Endothelial cell of umbilical vein (primary cell): ENCODE results near the gene HECW1. TPM values are rescaled to one million over a fixed set of nuclear protein-coding genes. Genes with fewer than 3 reads are reported as not detected.

Experiments
- BruUV-seq: library from RNA; stranded (reverse); fragments of 400-500 nt; replicated peaks from 2 replicates; lab custom pipeline; 2021; lab: Mats Ljungman, UMichigan
- CTCF ChIA-PET: fragments of 300-600, 350-600 bp; sonication (Branson Sonifier 250); formaldehyde crosslinking; loops from one replicate; lab custom pipeline; 2021; ENCODE audit warnings: antibody characterized with exemption, inconsistent platforms; lab: Charles Lee
- POLR2A ChIA-PET: fragments of 300-600, 350-600 bp; sonication (Branson Sonifier 250); formaldehyde crosslinking; loops from one replicate; lab custom pipeline; 2021; ENCODE audit warnings: antibody characterized with exemption, inconsistent platforms; lab: Charles Lee
- DNase-seq: peaks from one replicate; pipeline ENCODE4 v3.0.0-alpha.2; 2011; ENCODE audit warnings: low read depth, low spot score
- FAIRE-seq: peaks from 2 replicates; lab custom pipeline; 2011; peaks lifted over from hg19 to GRCh38; lab: Jason Lieb, UNC
- H2AFZ ChIP-seq: 2 replicates; pipeline ENCODE4 v1.6.0; 2012; ENCODE audit warnings: low read depth, low read length, control low read depth, inconsistent platforms
- H3K27ac ChIP-seq: 2 replicates; pipeline ENCODE4 v1.5.1; 2011; ENCODE audit warnings: low read depth, mild to moderate bottlenecking, control low read depth, low read length, moderate library complexity; ENCODE audit not compliant: insufficient read depth
- H3K27me3 ChIP-seq, 2 experiments: 2 replicates each; pipeline versions ENCODE4 v1.6.0 to v1.6.1; 2011; ENCODE audit warnings: low read length in 2 of 2, mixed read lengths in 1 of 2; ENCODE audit not compliant: control insufficient read depth in 2 of 2, insufficient read depth in 2 of 2
- H3K36me3 ChIP-seq, 2 experiments: 2 replicates in 1 of 2; 3 replicates in 1 of 2; pipeline ENCODE4 v1.5.1; 2011; ENCODE audit warnings: low read length in 2 of 2, mild to moderate bottlenecking in 1 of 2, moderate library complexity in 1 of 2; ENCODE audit not compliant: control insufficient read depth in 2 of 2, insufficient read depth in 2 of 2; ENCODE audit errors: extremely low read depth in 1 of 2
- H3K4me1 ChIP-seq: 3 replicates; pipeline ENCODE4 v1.5.1; 2011; ENCODE audit warnings: mild to moderate bottlenecking, low read length; ENCODE audit not compliant: control insufficient read depth, insufficient read depth; ENCODE audit errors: extremely low read depth
- H3K4me2 ChIP-seq: 2 replicates; pipeline ENCODE4 v1.6.1; 2011; ENCODE audit warnings: low read length, control low read depth, mixed read lengths; ENCODE audit not compliant: insufficient read depth
- H3K4me3 ChIP-seq, 3 experiments: fragments of 200-600 bp in 1 of 3; sonication (generic), shearing (Covaris generic) in 1 of 3; replicated peaks in 1 of 3; 2 replicates each; pipeline ENCODE4 v1.5.1; 2011 to 2016; ENCODE audit warnings: control low read depth in 3 of 3, low read length in 3 of 3, mild to moderate bottlenecking in 2 of 3, inconsistent platforms in 1 of 3, low read depth in 1 of 3, moderate library complexity in 1 of 3; ENCODE audit not compliant: insufficient read depth in 1 of 3
- H3K79me2 ChIP-seq: 2 replicates; pipeline ENCODE4 v1.6.0; 2012; ENCODE audit warnings: low read length, inconsistent platforms; ENCODE audit not compliant: control insufficient read depth, insufficient read depth
- H3K9ac ChIP-seq: replicated peaks from 2 replicates; pipeline ENCODE3; 2011; ENCODE audit warnings: low read length, control low read depth; ENCODE audit not compliant: insufficient read depth; ENCODE audit errors: extremely low read depth
- H3K9me1 ChIP-seq: replicated peaks from 3 replicates; pipeline ENCODE4 v1.6.0; 2011; ENCODE audit warnings: mild to moderate bottlenecking, low read length; ENCODE audit not compliant: control insufficient read depth, insufficient read depth; ENCODE audit errors: extremely low read depth
- H3K9me3 ChIP-seq: replicated peaks from 2 replicates; pipeline ENCODE4 v1.5.1; 2012; ENCODE audit warnings: low read length, inconsistent platforms; ENCODE audit not compliant: control insufficient read depth, insufficient read depth
- H4K20me1 ChIP-seq: replicated peaks from 2 replicates; pipeline ENCODE3; 2011; ENCODE audit warnings: mild to moderate bottlenecking, low read length; ENCODE audit not compliant: control insufficient read depth, insufficient read depth; ENCODE audit errors: extremely low read depth
- EZH2 ChIP-seq: IDR thresholded peaks from 2 replicates; pipeline ENCODE4 v1.6.1; 2012; ENCODE audit warnings: borderline replicate concordance, low read depth, mild to moderate bottlenecking, moderate library complexity, low read length, inconsistent platforms; ENCODE audit not compliant: severe bottlenecking
- FOS ChIP-seq: IDR thresholded peaks from 2 replicates; pipeline ENCODE4 v1.6.1; 2011; ENCODE audit warnings: mild to moderate bottlenecking, low read length, moderate library complexity, borderline replicate concordance; ENCODE audit not compliant: insufficient read depth
- GATA2 ChIP-seq: IDR thresholded peaks from 2 replicates; pipeline ENCODE4 v1.7.0; 2011; ENCODE audit warnings: low read depth, mild to moderate bottlenecking, moderate library complexity, mixed read lengths, low read length; ENCODE audit not compliant: insufficient read length, insufficient read depth
- JUN ChIP-seq: IDR thresholded peaks from 2 replicates; pipeline ENCODE4 v1.6.1; 2011; ENCODE audit warnings: borderline replicate concordance, low read depth; ENCODE audit not compliant: insufficient read length, insufficient read depth
- MYC ChIP-seq: IDR thresholded peaks from one replicate; pipeline ENCODE4 v1.6.1; 2011; ENCODE audit warnings: mild to moderate bottlenecking, low read depth, low read length
- POLR2A ChIP-seq: IDR thresholded peaks from 2 replicates; pipeline ENCODE4 v1.6.1; 2012; ENCODE audit warnings: low read depth, mild to moderate bottlenecking, control low read depth, low read length
- POLR2AphosphoS5 ChIP-seq: IDR thresholded peaks from 2 replicates; pipeline ENCODE4 v1.6.1; 2012; ENCODE audit warnings: low read depth, mild to moderate bottlenecking, control low read depth, low read length, moderate library complexity; ENCODE audit not compliant: insufficient read depth
- dilution Hi-C: fragments of 300-500 bp; cut with MboI; formaldehyde crosslinking; loops from one replicate; pipeline ENCODE4 v1.15.0; 2019; ENCODE audit warnings: low sequenced_read_pairs; ENCODE audit not compliant: extremely low pct_ligation_motif_present
- intact Hi-C: fragments of 100-400 bp; cut with micrococcal nuclease; formaldehyde crosslinking; loops from one replicate; pipeline ENCODE4 v1.10.0; 2022
- polyA plus RNA-seq, 4 experiments: library from polyadenylated mRNA; depleted of rRNA in 3 of 4; stranded (reverse) in 3 of 4; unstranded in 1 of 4; fragments of >200 nt; gene quantifications; 2 replicates each; pipeline versions ENCODE4 v1.2.1 to v1.2.3, GENCODE V29; 2011 to 2012; ENCODE audit warnings: missing spikeins in 1 of 4
- total RNA-seq: library from RNA; stranded (reverse); gene quantifications from 2 replicates; pipeline ENCODE4 v1.2.3, GENCODE V29; 2021
- TF ChIP-seq, protein P1 (sequence below), 2 donors: IDR thresholded peaks; 1 replicate in 1 of 2; 2 replicates in 1 of 2; pipeline ENCODE4 v1.5.1; 2011; ENCODE audit warnings: low read length in 2 of 2, mild to moderate bottlenecking in 2 of 2, moderate library complexity in 2 of 2, control low read depth in 1 of 2, inconsistent platforms in 1 of 2, low read depth in 1 of 2; ENCODE audit not compliant: insufficient read depth in 1 of 2; ENCODE audit errors: extremely low read depth in 1 of 2
- TF ChIP-seq, protein P2 (sequence below): IDR thresholded peaks from 2 replicates; pipeline ENCODE4 v1.6.1; 2011; ENCODE audit not compliant: insufficient read depth, insufficient read length

Gene HECW1
- total and polyA plus RNA-seq, 2 donors (not counting 3 experiments of a cell fraction or from before 2014, with no cell fraction given) = not detected

DNA sequence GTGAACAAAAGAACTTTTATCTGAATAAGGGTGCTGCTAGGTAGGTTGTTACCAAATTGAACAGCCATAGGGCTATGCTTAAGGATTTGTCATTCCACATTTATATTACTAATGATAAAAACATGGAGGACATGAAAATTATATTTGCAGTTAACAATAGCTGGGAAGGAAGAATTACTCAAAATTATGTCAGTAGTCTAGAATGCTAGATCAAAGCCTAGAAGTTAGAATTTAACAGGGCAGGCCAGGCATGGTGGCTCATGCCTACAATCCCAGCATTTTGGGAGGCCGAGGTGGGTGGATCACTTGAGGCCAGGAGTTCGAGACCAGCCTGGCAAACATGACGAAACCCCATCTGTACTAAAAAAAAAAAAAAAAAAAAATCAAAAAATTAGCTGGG, 479.9 kb downstream of the HECW1 start:
- H3K36me3 ChIP-seq = no peaks in the 10 kb centered on the region
- peaks cover 100% of the 10 kb centered on the region for H3K79me2 ChIP-seq
- CTCF ChIA-PET = interaction anchor here (0.6 to 2.4 kb wide), 4 partner anchors 10 to 247 kb away, joined by 3 to 19 read pairs (median 4); partner anchors contain the start of gene STK17A
- TF ChIP-seq JUN = no peak
- H3K4me2 ChIP-seq = no peak overlapping the region
- peaks cover 17% of the 10 kb centered on the region for H3K4me1 ChIP-seq
- dilution Hi-C loops = loop anchor here (25.0 kb wide), 1 partner anchor 120 kb away; no protein-coding TSS in a partner anchor
- no peak overlapping the region for H3K9ac ChIP-seq
- no peak overlapping the region for H3K4me3 ChIP-seq
- no TSS peak for BruUV-seq
- no peaks in the 10 kb centered on the region for H3K9me3 ChIP-seq
- H4K20me1 ChIP-seq = peaks cover 14% of the 10 kb centered on the region
- POLR2A ChIA-PET = no interaction called here
- H2AFZ ChIP-seq = no peak overlapping the region
- no peak for FAIRE-seq
- no peaks in the 10 kb centered on the region for H3K9me1 ChIP-seq
- intact Hi-C loops = no loop called here
- H3K27me3 ChIP-seq = no peaks in the 10 kb centered on the region
- DNase-seq = no peak
- H3K27ac ChIP-seq = no peak overlapping the region

DNA sequence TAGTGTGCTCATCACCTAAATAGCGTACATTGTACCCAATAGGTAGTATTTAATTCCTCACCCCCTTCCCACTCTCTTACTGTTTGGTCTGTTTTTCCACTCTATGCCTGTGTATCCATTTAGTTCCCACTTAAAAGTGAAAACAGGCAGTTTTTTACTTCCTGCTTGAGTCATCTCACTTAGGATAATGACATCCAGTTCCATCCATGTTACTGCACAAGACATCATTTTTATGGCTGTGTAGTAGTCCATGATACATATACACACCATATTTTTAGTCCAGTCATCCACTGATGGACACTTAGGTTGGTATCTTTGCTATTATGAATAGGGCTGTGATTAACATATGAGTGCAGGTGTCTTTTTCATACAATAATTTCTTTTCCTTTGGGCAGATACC, 480.6 kb downstream of the HECW1 start:
- Histone ChIP-seq H3K9me3 (no peaks in the 10 kb centered on the region), H3K4me1 (peaks cover 13% of the 10 kb centered on the region), H3K4me2 (no peak overlapping the region), H4K20me1 (peaks cover 14% of the 10 kb centered on the region), H3K9ac (no peak overlapping the region), H3K9me1 (no peaks in the 10 kb centered on the region), H3K79me2 (peaks cover 100% of the 10 kb centered on the region), H3K36me3 (peaks cover 0 to 2% of the 10 kb centered on the region in 2 experiments), H3K27me3 (no peaks in the 10 kb centered on the region), H3K27ac (no peak overlapping the region), H2AFZ (no peak overlapping the region), H3K4me3 (no peak overlapping the region)
- CTCF ChIA-PET = interaction anchor here (0.8 to 2.4 kb wide), 2 partner anchors 10 to 23 kb away, joined by 4 to 19 read pairs; partner anchors contain the start of gene STK17A
- intact Hi-C loops (no loop called here), dilution Hi-C loops (loop anchor here (25.0 kb wide), 1 partner anchor 119 kb away; no protein-coding TSS in a partner anchor)
- BruUV-seq = no TSS peak
- no peak for DNase-seq
- TF ChIP-seq, protein P1, sequence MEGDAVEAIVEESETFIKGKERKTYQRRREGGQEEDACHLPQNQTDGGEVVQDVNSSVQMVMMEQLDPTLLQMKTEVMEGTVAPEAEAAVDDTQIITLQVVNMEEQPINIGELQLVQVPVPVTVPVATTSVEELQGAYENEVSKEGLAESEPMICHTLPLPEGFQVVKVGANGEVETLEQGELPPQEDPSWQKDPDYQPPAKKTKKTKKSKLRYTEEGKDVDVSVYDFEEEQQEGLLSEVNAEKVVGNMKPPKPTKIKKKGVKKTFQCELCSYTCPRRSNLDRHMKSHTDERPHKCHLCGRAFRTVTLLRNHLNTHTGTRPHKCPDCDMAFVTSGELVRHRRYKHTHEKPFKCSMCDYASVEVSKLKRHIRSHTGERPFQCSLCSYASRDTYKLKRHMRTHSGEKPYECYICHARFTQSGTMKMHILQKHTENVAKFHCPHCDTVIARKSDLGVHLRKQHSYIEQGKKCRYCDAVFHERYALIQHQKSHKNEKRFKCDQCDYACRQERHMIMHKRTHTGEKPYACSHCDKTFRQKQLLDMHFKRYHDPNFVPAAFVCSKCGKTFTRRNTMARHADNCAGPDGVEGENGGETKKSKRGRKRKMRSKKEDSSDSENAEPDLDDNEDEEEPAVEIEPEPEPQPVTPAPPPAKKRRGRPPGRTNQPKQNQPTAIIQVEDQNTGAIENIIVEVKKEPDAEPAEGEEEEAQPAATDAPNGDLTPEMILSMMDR (IDR thresholded peaks at IDR 0.05; ENCODE audit: extremely low read depth in 1 of 2, insufficient read depth in 1 of 2, low read depth in 1 of 2, low read length in 2 of 2) = no peak
- TF ChIP-seq GATA2 = no peak
- no peak for TF ChIP-seq JUN
- TF ChIP-seq POLR2A = no peak
- TF ChIP-seq POLR2AphosphoS5 = no peak
- TF ChIP-seq FOS = no peak
- TF ChIP-seq MYC = no peak
- TF ChIP-seq, protein P2, sequence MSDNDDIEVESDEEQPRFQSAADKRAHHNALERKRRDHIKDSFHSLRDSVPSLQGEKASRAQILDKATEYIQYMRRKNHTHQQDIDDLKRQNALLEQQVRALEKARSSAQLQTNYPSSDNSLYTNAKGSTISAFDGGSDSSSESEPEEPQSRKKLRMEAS = no peak
- TF ChIP-seq EZH2 = no peak
- POLR2A ChIA-PET = no interaction called here
- FAIRE-seq = no peak
